Neural crest cell (in vitro differentiated cells): Measurements from ENCODE around the gene HYLS1. TPM values are rescaled to one million over a fixed set of nuclear protein-coding genes. Genes with fewer than 3 reads are reported as not detected.

ENCODE experiments used
- DNase-seq: peaks from one replicate; pipeline ENCODE4 v3.0.0; 2021; ENCODE audit warnings: low read depth, mixed read lengths, low spot score
- H3K27ac Mint-ChIP-seq: one replicate; pipeline ENCODE4 v1.8.0; 2021; ENCODE audit warnings: mild to moderate bottlenecking, mixed read lengths; ENCODE audit not compliant: unreplicated experiment
- H3K27me3 Mint-ChIP-seq: 2 replicates; pipeline ENCODE4 v1.8.0; 2021; ENCODE audit warnings: low read depth, mild to moderate bottlenecking, mixed read lengths
- H3K36me3 Mint-ChIP-seq: 2 replicates; pipeline ENCODE4 v1.8.0; 2021; ENCODE audit warnings: low read depth, mild to moderate bottlenecking, mixed read lengths
- H3K4me1 Mint-ChIP-seq: 2 replicates; pipeline ENCODE4 v1.8.0; 2021; ENCODE audit warnings: mixed read lengths
- H3K4me3 Mint-ChIP-seq: one replicate; pipeline ENCODE4 v1.8.0; 2021; ENCODE audit warnings: mild to moderate bottlenecking, mixed read lengths
- H3K9me3 Mint-ChIP-seq: 2 replicates; pipeline ENCODE4 v1.8.0; 2021; ENCODE audit warnings: mixed read lengths
- total RNA-seq: library from RNA; stranded (reverse); gene quantifications from 2 replicates; pipeline ENCODE4 v1.2.1, GENCODE V29; 2021
- TF ChIP-seq, protein P1 (sequence below): fragments of 200-600 bp; sonication (generic); conservative IDR thresholded peaks from 2 replicates; pipeline ENCODE4 v1.5.0; 2021; ENCODE audit warnings: antibody characterized with exemption, mild to moderate bottlenecking

HYLS1 gene
- total RNA-seq, 1 donor from 2014 or later = 7.7 TPM

DNA sequence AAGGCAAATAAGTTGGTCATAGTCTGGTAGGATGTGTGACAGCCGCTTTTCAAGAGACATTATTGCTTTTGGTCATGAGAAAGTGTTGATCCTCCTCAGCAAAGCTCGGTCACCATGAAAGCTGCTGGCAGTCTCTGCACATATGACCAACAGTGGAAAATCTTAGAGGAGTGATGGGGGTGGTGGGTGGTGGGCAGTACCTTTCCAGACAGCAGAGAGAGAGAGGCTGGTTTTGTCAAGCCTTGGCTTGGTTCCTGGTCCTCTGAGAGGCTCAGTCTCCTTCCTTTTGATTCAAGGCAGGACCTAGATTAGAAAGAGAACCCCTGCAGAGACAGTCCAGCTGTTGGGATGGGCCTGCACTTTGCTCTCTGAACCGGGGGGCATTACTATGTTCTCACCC lies 38.3 kb downstream of the HYLS1 start:
- Mint-ChIP-seq H3K27ac (no peak overlapping the region), H3K36me3 (no peaks in the 10 kb centered on the region), H3K27me3 (peaks cover 23% of the 10 kb centered on the region), H3K4me1 (no peaks in the 10 kb centered on the region), H3K4me3 (no peak overlapping the region), H3K9me3 (no peaks in the 10 kb centered on the region)
- no peak for DNase-seq
- TF ChIP-seq, protein P1, sequence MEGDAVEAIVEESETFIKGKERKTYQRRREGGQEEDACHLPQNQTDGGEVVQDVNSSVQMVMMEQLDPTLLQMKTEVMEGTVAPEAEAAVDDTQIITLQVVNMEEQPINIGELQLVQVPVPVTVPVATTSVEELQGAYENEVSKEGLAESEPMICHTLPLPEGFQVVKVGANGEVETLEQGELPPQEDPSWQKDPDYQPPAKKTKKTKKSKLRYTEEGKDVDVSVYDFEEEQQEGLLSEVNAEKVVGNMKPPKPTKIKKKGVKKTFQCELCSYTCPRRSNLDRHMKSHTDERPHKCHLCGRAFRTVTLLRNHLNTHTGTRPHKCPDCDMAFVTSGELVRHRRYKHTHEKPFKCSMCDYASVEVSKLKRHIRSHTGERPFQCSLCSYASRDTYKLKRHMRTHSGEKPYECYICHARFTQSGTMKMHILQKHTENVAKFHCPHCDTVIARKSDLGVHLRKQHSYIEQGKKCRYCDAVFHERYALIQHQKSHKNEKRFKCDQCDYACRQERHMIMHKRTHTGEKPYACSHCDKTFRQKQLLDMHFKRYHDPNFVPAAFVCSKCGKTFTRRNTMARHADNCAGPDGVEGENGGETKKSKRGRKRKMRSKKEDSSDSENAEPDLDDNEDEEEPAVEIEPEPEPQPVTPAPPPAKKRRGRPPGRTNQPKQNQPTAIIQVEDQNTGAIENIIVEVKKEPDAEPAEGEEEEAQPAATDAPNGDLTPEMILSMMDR = no peak

GRCh38 chr11:125926682-125927081 lies 39.2 kb downstream of the HYLS1 start:
- TF ChIP-seq, protein P1 = no peak
- H3K4me1 Mint-ChIP-seq = no peaks in the 10 kb centered on the region
- H3K36me3 Mint-ChIP-seq = no peaks in the 10 kb centered on the region
- peaks cover 22% of the 10 kb centered on the region for H3K27me3 Mint-ChIP-seq
- no peak overlapping the region for H3K4me3 Mint-ChIP-seq
- H3K9me3 Mint-ChIP-seq = no peaks in the 10 kb centered on the region
- DNase-seq = no peak
- no peak overlapping the region for H3K27ac Mint-ChIP-seq

DNA sequence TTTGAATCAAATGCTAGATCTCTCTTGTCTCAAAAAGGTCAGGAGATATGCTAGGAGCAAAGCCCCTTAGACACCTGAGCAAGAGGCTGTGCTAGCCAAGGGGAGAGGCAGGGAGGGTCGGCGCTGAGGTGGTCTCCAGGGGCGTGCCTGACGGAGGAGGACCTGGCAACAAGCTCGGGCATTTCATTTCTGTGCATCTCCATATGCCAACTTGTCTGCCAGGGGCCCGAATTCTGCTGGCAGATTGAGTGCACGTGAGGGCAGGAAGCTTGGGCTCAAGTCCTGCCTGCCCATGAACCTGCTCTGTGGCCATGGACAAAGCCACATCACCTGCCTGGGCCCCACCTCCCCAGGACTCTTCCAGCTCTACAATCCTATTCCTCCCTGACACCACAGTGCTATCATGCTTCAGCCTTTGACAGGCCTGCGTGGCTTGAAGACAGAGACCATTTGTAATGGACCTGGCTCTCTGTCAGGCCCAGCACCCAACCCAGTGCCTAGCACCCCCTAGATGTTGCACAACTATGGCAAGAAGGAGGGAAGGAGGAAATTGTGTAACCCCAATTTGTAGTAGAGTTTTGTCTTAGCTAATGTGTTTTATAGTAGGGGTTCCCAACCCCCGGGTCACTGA lies 42.1 kb downstream of the HYLS1 start:
- no peaks in the 10 kb centered on the region for H3K36me3 Mint-ChIP-seq
- TF ChIP-seq, protein P1 = no peak
- DNase-seq = no peak
- H3K4me1 Mint-ChIP-seq = no peaks in the 10 kb centered on the region
- H3K27ac Mint-ChIP-seq = no peak overlapping the region
- peaks cover 25% of the 10 kb centered on the region for H3K27me3 Mint-ChIP-seq
- H3K4me3 Mint-ChIP-seq = no peak overlapping the region
- H3K9me3 Mint-ChIP-seq = no peaks in the 10 kb centered on the region

GRCh38 chr11:125930076-125930450 lies 42.6 kb downstream of the HYLS1 start:
- Mint-ChIP-seq H3K4me3 (no peak overlapping the region), H3K36me3 (no peaks in the 10 kb centered on the region), H3K9me3 (no peaks in the 10 kb centered on the region), H3K4me1 (no peaks in the 10 kb centered on the region), H3K27me3 (peaks cover 22% of the 10 kb centered on the region), H3K27ac (no peak overlapping the region)
- DNase-seq = no peak
- TF ChIP-seq, protein P1 = no peak

- Mint-ChIP-seq H3K27me3 (peaks cover 22% of the 10 kb centered on the region), H3K4me3 (no peak overlapping the region), H3K36me3 (no peaks in the 10 kb centered on the region), H3K9me3 (no peaks in the 10 kb centered on the region), H3K4me1 (no peaks in the 10 kb centered on the region), H3K27ac (no peak overlapping the region)
- no peak for DNase-seq
- TF ChIP-seq, protein P1 = no peak
These were observed 43.6 kb downstream of the HYLS1 start for GRCh38 chr11:125931116-125931515.

DNA sequence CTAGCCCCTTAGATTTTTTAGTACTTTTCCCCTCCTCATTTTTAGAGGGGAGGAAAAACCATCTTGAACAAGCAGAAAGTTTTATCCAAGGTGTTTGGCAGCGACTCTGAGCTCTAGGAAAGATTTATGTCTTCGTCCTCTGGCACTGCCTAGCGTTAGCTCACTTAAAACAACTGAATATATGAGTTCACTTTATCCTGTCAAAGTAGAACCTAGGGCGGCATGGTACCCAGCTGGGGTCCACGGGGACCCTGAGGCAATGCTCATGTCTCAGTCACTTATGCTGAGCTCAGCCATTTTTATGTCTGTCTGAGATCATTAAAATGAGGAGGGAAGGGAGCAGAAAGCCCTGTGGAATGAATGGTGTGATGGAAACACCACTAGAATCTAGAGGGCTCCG lies 44.2 kb downstream of the HYLS1 start:
- DNase-seq = no peak
- no peaks in the 10 kb centered on the region for H3K4me1 Mint-ChIP-seq
- TF ChIP-seq, protein P1 = no peak
- no peaks in the 10 kb centered on the region for H3K36me3 Mint-ChIP-seq
- H3K27ac Mint-ChIP-seq = no peak overlapping the region
- H3K9me3 Mint-ChIP-seq = no peaks in the 10 kb centered on the region
- no peak overlapping the region for H3K4me3 Mint-ChIP-seq
- peaks cover 21% of the 10 kb centered on the region for H3K27me3 Mint-ChIP-seq
